Activated CD4-positive, alpha-beta T cell treated with anti-CD3 and anti-CD28 coated beads, Interleukin-2, amount 10 ng/mL, durations not matched to agents 24 days and 14 days (primary cell): ENCODE results near the gene NIPSNAP2. TPM values are rescaled to one million over a fixed set of nuclear protein-coding genes. Genes with fewer than 3 reads are reported as not detected.

Experiments used
- DNase-seq: peaks from one replicate; pipeline ENCODE4 v3.0.0; 2022
- H3K27ac Mint-ChIP-seq: one replicate; pipeline ENCODE4 v1.8.0; 2022; ENCODE audit warnings: mild to moderate bottlenecking, mixed read lengths
- H3K27me3 Mint-ChIP-seq: one replicate; pipeline ENCODE4 v1.8.0; 2022; ENCODE audit warnings: mixed read lengths
- H3K36me3 Mint-ChIP-seq: one replicate; pipeline ENCODE4 v1.8.0; 2022; ENCODE audit warnings: low read depth, mild to moderate bottlenecking, mixed read lengths
- H3K4me1 Mint-ChIP-seq: one replicate; pipeline ENCODE4 v1.8.0; 2021; ENCODE audit warnings: mixed read lengths
- H3K4me3 Mint-ChIP-seq: one replicate; pipeline ENCODE4 v1.8.0; 2022; ENCODE audit warnings: mild to moderate bottlenecking, moderate library complexity, mixed read lengths
- H3K9me3 Mint-ChIP-seq: one replicate; pipeline ENCODE4 v1.8.0; 2021; ENCODE audit warnings: mixed read lengths
- intact Hi-C: fragments of 100-400 bp; cut with micrococcal nuclease; formaldehyde crosslinking; loops from one replicate; pipeline ENCODE4 v1.15.1; 2023
- total RNA-seq: library from RNA; stranded (reverse); gene quantifications from 2 replicates; pipeline ENCODE4 v1.2.3, GENCODE V29; 2022

The NIPSNAP2 gene
- total RNA-seq, 1 donor from 2014 or later = 52.0 TPM

DNA sequence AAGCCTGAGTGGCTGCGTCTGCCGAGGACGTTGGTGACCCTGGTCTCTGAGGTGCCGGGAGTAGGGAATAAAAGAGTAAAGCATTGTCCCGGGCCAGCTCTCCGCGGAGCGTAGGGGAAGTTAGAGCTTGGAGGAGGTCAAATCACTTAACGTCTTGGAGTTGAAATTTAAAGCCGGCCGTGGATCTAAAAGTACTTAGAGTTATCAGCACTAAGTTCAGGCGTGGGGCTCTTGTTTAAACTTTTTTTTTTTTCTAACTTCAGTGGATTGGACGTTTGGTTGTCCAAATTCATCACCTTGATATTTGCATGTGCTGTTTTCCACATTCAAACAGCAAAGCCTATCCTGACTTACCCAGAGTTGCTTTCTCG is 700 bp downstream of the NIPSNAP2 start:
- H3K4me3 Mint-ChIP-seq = peak overlapping the region; percentile 95
- intact Hi-C loops = loop anchor here (2.0 to 5.0 kb wide), 3 partner anchors 37 to 98 kb away; partner anchors contain the start of gene ZNF713
- H3K36me3 Mint-ChIP-seq = peaks cover 12% of the 10 kb centered on the region
- no peaks in the 10 kb centered on the region for H3K9me3 Mint-ChIP-seq
- no peak for DNase-seq
- H3K27me3 Mint-ChIP-seq = no peaks in the 10 kb centered on the region
- peaks cover 18% of the 10 kb centered on the region for H3K4me1 Mint-ChIP-seq
- H3K27ac Mint-ChIP-seq = peak overlapping the region; percentile 90

DNA sequence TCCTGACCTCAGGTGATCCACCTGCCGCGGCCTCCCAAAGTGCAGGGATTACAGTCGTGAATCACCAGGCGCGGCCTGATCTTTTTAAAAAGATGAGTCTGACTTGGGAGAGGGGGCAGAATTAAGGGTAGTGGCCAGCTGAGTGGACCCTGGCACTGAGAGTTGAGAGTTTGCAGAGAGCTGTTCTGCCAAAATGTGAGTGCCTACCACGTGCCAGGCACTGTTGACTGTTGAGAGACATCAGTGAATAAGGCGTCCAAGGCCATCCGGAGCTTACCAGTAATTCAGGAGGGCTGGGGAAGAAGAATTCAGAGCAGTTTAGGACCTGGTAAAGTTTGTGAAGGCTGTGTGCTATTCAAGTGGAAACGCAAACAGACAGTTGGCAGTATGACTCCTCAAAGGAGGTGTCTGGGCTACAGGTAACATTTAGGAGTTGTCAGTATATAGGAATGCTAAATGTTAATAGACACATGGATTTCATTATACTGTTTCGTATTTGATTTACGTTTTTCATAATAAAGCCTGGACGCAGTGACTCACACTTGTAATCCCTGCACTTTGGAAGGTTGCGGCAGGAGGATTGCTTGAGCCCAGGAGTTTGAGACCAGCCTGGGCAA is 1.5 kb downstream of the NIPSNAP2 start:
- peak overlapping the region; percentile 52 for H3K27ac Mint-ChIP-seq
- H3K4me1 Mint-ChIP-seq = peaks cover 22% of the 10 kb centered on the region
- intact Hi-C loops = loop anchor here (2.0 to 5.0 kb wide), 3 partner anchors 36 to 97 kb away; partner anchors contain the start of gene ZNF713
- H3K36me3 Mint-ChIP-seq = peaks cover 17% of the 10 kb centered on the region
- peak overlapping the region; percentile 95 for H3K4me3 Mint-ChIP-seq
- H3K27me3 Mint-ChIP-seq = no peaks in the 10 kb centered on the region
- DNase-seq = no peak
- no peaks in the 10 kb centered on the region for H3K9me3 Mint-ChIP-seq

DNA sequence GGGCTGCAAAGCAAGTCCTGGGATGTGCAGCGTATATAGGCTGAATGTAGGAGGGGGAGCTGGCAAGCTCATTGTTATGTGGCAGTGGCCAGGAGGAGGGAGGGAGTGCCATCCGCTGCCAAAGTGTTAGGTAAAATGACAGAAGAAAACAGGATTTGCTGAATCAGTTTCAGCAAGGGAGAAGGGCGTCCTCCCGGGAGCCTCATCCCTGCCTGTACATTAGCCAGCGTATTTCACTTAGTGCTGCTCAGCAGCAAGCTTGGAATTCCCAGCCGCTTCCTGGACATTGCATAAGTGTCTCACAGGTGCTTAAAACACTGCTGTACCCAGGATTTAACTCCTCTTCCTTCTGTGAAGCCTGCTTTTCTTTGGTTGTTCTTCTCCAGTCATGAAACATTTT is 2.5 kb downstream of the NIPSNAP2 start:
- Mint-ChIP-seq H3K27ac (no peak overlapping the region), H3K9me3 (no peaks in the 10 kb centered on the region), H3K4me3 (no peak overlapping the region), H3K27me3 (no peaks in the 10 kb centered on the region), H3K4me1 (peaks cover 22% of the 10 kb centered on the region), H3K36me3 (peaks cover 17% of the 10 kb centered on the region)
- intact Hi-C loops = loop anchor here (5.0 kb wide), 1 partner anchor 35 kb away; no protein-coding TSS in a partner anchor
- no peak for DNase-seq

DNA sequence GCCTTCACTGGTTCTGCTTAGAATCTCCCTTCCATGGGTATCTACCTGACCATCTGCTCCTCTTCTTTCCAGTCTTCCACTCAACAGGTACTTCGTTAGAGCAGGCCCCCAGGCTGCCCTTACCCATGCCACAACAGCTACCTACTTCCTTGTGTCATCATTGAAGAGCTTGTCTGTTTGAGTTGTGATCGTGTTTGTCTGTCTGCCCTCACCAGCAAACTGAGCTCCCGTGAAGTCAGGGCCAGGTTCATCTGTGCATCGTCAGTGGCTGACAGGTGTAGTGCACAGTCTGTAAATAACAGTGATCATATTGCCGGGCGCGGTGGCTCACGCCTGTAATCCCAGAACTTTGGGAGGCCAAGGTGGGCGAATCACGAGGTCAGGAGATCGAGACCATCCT is 5.0 kb downstream of the NIPSNAP2 start:
- DNase-seq = no peak
- intact Hi-C loops = loop anchor here (5.0 kb wide), 1 partner anchor 33 kb away; no protein-coding TSS in a partner anchor
- Mint-ChIP-seq H3K36me3 (peaks cover 17% of the 10 kb centered on the region), H3K27ac (no peak overlapping the region), H3K27me3 (no peaks in the 10 kb centered on the region), H3K9me3 (no peaks in the 10 kb centered on the region), H3K4me1 (peaks cover 13% of the 10 kb centered on the region), H3K4me3 (no peak overlapping the region)

DNA sequence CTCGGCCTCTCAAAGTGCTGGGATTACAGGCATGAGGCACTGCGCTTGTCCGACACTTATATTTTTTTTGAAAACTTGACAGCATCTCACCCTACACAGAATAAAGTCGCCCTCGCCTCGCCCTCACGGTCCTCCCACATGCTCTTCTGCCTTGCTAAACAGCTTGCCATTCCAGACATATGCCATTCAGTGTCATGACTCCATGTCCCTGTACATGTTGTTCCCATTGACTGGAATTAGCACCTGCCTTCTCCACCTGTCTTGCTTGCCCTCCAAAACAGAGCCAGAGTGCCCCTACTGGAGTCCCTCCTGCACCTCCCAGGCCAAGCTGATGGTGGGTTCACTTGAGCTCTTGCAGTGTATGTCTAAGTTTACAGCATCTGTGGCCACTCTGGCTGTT is 6.2 kb downstream of the NIPSNAP2 start:
- no peak for DNase-seq
- intact Hi-C loops = no loop called here
- H3K9me3 Mint-ChIP-seq = no peaks in the 10 kb centered on the region
- H3K4me3 Mint-ChIP-seq = no peak overlapping the region
- no peak overlapping the region for H3K27ac Mint-ChIP-seq
- peaks cover 16% of the 10 kb centered on the region for H3K4me1 Mint-ChIP-seq
- H3K36me3 Mint-ChIP-seq = peaks cover 15% of the 10 kb centered on the region
- no peaks in the 10 kb centered on the region for H3K27me3 Mint-ChIP-seq

DNA sequence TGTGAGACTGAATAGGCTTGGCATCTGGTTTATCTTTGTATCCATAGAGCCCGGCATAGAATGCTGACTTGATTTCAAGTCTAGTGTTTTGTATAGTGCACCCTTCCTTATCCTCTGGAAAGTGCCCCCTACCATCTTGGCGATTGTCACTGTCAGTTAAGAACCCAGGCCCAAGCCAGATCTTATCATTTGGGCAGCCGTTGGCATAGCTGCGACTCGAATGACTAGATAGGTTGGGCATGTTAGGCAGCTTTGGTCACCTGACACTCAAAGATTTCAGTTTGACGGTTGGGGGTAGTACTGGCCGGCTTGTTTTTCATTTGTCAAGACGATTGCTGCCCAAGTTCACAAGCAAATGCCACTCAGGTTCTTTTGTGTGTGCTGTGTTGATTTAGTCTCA is 6.6 kb downstream of the NIPSNAP2 start:
- intact Hi-C loops = no loop called here
- Mint-ChIP-seq H3K9me3 (no peaks in the 10 kb centered on the region), H3K4me3 (no peak overlapping the region), H3K4me1 (peaks cover 13% of the 10 kb centered on the region), H3K27ac (no peak overlapping the region), H3K27me3 (no peaks in the 10 kb centered on the region), H3K36me3 (peaks cover 15% of the 10 kb centered on the region)
- DNase-seq = no peak

DNA sequence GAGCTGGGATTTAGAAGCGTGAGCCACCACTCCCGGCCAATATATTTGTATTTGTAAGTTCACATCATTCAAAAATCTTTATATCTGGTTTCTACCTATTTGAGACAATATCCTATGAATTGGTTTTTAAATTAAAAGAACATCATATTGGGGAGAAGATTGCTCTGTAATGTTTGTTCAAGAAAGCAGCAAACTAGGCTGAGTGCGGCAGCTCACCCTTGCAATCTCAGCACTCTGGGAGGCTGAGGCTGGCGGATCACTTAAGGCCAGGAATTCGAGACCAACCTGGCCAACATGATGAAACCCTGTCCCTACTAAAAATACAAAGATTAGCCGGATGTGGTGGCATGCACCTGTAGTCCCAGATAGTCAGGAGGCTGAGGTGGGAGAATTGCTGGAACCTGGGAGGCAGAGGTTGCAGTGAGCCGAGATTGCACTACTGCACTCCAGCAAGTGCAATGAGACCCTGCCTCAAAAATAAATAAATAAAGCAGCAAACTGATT is 9.4 kb downstream of the NIPSNAP2 start:
- no peaks in the 10 kb centered on the region for H3K27me3 Mint-ChIP-seq
- H3K27ac Mint-ChIP-seq = no peak overlapping the region
- intact Hi-C loops = no loop called here
- peaks cover 11% of the 10 kb centered on the region for H3K4me1 Mint-ChIP-seq
- no peak overlapping the region for H3K4me3 Mint-ChIP-seq
- H3K9me3 Mint-ChIP-seq = no peaks in the 10 kb centered on the region
- H3K36me3 Mint-ChIP-seq = peaks cover 13% of the 10 kb centered on the region
- DNase-seq = no peak

DNA sequence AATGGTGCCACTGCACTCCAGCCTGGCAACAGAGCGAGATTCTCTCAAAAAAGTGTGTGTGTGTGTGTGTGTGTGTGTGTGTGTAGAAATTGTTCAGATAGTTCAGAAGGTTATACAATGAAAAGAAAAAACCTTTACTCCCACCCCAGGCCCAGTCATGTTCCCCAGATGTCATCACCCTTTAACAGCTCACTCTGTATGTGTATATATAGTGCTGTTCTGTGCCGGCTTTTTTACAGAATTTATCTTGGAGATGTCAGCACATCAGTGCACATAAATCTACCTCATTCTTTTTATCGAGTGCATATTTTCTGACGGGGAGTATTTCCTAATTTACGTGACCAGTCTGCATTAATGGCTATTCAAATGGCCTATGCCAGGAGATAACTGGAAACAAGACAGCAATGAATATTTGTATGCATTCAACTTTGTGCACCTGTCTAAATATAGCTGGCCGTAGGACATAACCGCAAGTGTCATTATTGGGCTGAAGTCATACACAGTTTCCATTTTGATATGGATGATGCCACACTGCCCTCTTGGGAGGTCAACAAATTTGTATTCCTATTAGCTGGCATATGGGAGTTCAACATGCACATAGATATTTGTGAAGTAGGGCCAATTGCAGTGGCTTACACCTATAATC is 11.7 kb downstream of the NIPSNAP2 start:
- Mint-ChIP-seq H3K4me3 (no peak overlapping the region), H3K4me1 (peaks cover 3% of the 10 kb centered on the region), H3K9me3 (no peaks in the 10 kb centered on the region), H3K27me3 (no peaks in the 10 kb centered on the region), H3K36me3 (peaks cover 23% of the 10 kb centered on the region), H3K27ac (no peak overlapping the region)
- intact Hi-C loops = no loop called here
- no peak for DNase-seq

DNA sequence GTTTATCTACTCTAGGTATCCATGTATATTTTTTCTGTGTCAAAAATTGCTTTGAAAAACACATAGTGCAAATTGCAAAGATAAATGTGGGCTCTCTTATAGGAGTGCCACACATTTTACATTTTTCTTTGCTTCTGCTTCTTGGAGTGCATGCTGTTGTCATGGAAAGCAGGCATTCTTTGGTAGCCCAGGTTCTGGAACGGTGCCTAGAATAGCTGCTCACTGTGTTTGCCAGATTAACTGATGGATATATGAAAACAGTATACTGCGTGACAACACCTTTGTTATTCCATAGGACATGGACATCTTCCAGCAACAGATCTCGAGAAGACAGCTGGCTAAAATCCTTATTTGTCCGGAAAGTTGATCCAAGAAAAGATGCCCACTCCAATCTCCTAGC is 13.4 kb downstream of the NIPSNAP2 start:
- Mint-ChIP-seq H3K4me1 (peaks cover 3% of the 10 kb centered on the region), H3K4me3 (no peak overlapping the region), H3K27me3 (no peaks in the 10 kb centered on the region), H3K36me3 (peaks cover 31% of the 10 kb centered on the region), H3K9me3 (no peaks in the 10 kb centered on the region), H3K27ac (no peak overlapping the region)
- intact Hi-C loops = no loop called here
- DNase-seq = no peak

DNA sequence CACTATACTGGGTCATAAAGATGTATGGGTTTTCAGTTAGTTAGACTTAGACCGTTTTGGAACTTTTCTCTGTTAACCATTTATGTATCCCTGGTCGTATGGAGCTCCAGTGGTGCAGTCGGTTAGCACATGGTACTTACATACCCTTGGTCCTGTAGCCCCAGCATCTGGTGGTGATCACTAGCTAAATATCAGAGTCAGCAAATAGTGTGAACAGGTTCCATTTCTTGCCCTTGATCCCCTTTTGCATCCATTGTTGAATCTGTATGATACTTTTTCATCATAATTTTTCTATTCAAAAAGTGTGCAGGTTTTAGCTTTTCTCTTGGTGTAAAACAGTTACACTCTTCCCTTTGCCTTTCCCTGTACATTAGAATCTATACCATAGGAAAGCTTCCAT is 15.9 kb downstream of the NIPSNAP2 start:
- Mint-ChIP-seq H3K9me3 (no peaks in the 10 kb centered on the region), H3K36me3 (peaks cover 44% of the 10 kb centered on the region), H3K4me3 (no peak overlapping the region), H3K27me3 (no peaks in the 10 kb centered on the region), H3K4me1 (peaks cover 2% of the 10 kb centered on the region), H3K27ac (no peak overlapping the region)
- DNase-seq = no peak
- intact Hi-C loops = no loop called here

DNA sequence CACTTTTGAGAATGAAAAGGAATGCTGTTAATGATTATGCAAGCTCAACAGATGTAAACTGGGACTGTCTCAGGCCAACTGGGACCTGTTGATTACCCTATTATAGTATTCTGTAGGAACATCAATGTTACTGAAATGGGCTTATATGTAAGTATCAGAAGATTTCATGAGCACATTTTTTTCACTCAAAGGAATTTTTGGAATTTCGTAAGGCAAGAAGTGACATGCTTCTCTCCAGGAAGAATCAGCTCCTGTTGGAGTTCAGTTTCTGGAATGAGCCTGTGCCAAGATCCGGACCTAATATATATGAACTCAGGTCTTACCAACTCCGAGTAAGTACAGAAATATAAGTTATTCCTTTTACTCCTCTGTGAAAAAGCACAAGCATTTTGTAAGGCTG is 19.2 kb downstream of the NIPSNAP2 start:
- Mint-ChIP-seq H3K4me3 (no peak overlapping the region), H3K27me3 (no peaks in the 10 kb centered on the region), H3K4me1 (no peaks in the 10 kb centered on the region), H3K27ac (no peak overlapping the region), H3K36me3 (peaks cover 48% of the 10 kb centered on the region), H3K9me3 (no peaks in the 10 kb centered on the region)
- intact Hi-C loops = no loop called here
- DNase-seq = no peak

DNA sequence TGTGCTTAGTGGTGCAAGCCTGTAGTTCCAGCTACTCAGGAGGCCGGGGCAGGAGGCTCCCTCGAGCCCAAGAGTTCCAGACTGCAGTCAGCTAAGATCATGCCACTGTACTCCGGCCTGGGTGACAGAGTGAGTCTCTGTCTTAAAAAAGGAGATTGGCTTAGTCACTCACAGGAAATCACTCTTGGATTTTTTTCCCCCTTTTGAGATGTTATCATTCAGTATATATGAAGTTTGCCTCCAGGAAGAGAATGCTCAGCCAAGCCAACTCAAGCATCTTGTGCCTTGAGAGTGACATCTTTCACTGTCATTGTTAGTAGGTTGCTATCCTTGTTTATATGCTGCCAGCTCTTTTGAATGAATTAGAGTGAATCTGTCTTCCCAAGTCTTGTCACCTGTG is 28.0 kb downstream of the NIPSNAP2 start:
- Mint-ChIP-seq H3K4me1 (no peaks in the 10 kb centered on the region), H3K27me3 (no peaks in the 10 kb centered on the region), H3K36me3 (peaks cover 39% of the 10 kb centered on the region), H3K27ac (no peak overlapping the region), H3K9me3 (no peaks in the 10 kb centered on the region), H3K4me3 (no peak overlapping the region)
- no peak for DNase-seq
- intact Hi-C loops = no loop called here

DNA sequence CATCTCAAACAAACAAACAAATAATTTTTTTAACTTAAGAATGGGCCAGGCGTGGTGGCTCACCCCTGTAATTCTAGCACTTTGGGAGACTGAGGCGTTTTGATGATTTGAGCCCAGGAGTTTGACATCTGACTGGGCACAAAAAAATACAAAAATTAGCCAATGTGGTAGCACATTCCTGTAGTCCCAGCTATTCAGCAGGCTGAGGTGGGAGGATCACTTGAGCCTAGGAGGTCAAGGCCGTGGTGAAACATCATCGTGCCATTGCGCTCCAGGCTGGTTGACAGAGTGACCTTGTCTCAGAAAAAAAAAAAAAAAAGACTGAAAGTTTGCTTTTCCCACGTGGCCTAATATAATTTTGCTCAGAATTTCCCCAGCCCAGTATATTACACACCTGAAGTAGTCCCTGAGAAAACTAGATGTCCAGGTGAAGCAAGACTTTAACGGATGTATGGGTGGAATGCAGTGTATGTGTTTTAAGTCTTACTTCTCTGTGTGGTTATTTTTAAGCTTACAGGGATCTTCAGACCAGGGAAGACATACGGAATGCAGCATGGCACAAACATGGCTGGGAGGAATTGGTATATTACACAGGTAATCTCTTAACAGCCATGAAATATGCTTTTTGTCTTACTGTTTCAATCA is 32.6 kb downstream of the NIPSNAP2 start:
- Mint-ChIP-seq H3K9me3 (no peaks in the 10 kb centered on the region), H3K36me3 (peaks cover 40% of the 10 kb centered on the region), H3K27ac (no peak overlapping the region), H3K4me3 (no peak overlapping the region), H3K27me3 (no peaks in the 10 kb centered on the region), H3K4me1 (peaks cover 10% of the 10 kb centered on the region)
- DNase-seq = no peak
- intact Hi-C loops = no loop called here

DNA sequence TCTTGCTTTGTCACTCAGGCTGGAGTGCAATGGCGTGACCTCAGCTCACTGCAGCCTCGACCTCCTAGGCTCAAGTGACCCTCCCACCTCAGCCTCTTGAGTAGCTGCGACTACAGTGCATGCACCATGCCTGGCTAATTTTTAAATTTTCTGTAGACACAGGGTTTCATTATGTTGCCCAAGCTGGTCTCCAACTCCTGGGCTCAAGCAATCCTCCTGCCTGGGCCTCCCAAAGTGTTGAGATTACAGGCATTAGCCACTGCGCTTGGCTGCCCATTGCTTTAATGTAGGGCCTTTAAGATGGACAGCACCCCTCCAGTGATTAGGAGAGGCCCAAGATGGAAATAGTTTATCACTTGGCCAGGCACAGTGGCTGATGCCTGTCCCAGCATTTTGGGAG is 39.4 kb downstream of the NIPSNAP2 start:
- Mint-ChIP-seq H3K4me1 (peaks cover 12% of the 10 kb centered on the region), H3K36me3 (peaks cover 12% of the 10 kb centered on the region), H3K4me3 (no peak overlapping the region), H3K27me3 (no peaks in the 10 kb centered on the region), H3K27ac (no peak overlapping the region), H3K9me3 (no peaks in the 10 kb centered on the region)
- no peak for DNase-seq
- intact Hi-C loops = loop anchor here (2.0 to 5.0 kb wide), 3 partner anchors 36 to 61 kb away; partner anchors contain the start of genes CCT6A, PSPH and SUMF2
